Erythroblast (primary cell): ENCODE measurements around the gene MINDY2.

ENCODE experiments used
- GATA1 ChIP-seq: IDR thresholded peaks from 2 replicates; pipeline ENCODE4 v1.6.1; 2011; ENCODE audit warnings: low read depth, mild to moderate bottlenecking, control low read depth, low read length, moderate library complexity
- POLR2A ChIP-seq: IDR thresholded peaks from 2 replicates; pipeline ENCODE4 v1.6.1; 2011; ENCODE audit warnings: mild to moderate bottlenecking, low read length

GRCh38 chr15:58785355-58785754 lies 14.3 kb downstream of the MINDY2 start:
- TF ChIP-seq POLR2A (no peak), GATA1 (no peak)
